H4 (cell line): ENCODE data around the gene PRUNE2. TPM values are rescaled to one million over a fixed set of nuclear protein-coding genes. Genes with fewer than 3 reads are reported as not detected.
A peak's percentile ranks its signal among the peaks of the same experiment; 100 is the strongest.
"Not testable (repeated sequence)": the region's sequence is repeated elsewhere in the genome, so short reads cannot be mapped to it uniquely, and the experiment has no call there.

ENCODE experiments used
- DNase-seq: peaks from one replicate; pipeline ENCODE4 v3.0.0-alpha.2; 2015; ENCODE audit warnings: low spot score
- total RNA-seq: library from RNA; depleted of rRNA; stranded (reverse); fragments of >200 nt; shearing (Covaris generic); gene quantifications from 2 replicates; pipeline ENCODE4 v1.2.3, GENCODE V29; 2014

Gene PRUNE2
- total RNA-seq, 1 experiment from 2014 or later: 3.9 TPM

DNA sequence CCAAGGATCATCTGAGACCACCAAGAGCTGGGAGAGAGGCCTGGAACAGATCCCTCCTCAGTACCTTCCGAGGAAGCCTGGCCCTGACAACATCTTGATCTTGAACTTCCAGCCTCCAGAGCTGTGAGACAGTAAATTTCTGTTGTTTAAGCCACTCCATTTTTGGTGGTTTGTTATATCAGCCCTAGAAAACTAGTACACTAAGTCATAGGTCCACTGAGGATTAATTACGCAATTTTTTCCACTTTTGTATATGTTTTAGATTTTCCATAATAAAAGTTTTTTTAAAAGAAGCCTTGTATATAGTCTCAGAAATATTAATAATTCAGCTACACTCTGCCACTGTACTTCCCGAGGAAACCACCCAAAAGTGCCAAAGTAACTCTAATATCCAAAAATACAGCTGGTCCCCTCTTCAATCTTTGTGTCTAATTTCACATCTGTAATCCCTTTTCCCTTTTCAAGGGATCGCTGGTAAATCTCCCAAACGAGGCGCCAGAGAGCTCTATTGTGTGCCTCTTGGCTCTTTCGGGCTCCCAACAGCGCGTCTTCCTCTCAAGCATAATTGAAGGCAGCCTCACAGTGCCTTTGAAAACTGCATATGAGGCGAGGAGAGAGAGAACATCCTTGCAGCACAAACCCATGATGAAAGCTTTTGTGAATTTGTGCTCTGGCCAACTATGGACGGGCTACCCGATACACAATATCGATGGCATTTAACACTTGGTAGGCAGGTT, 32.7 kb downstream of the PRUNE2 start:
- DNase-seq: no peak

DNA sequence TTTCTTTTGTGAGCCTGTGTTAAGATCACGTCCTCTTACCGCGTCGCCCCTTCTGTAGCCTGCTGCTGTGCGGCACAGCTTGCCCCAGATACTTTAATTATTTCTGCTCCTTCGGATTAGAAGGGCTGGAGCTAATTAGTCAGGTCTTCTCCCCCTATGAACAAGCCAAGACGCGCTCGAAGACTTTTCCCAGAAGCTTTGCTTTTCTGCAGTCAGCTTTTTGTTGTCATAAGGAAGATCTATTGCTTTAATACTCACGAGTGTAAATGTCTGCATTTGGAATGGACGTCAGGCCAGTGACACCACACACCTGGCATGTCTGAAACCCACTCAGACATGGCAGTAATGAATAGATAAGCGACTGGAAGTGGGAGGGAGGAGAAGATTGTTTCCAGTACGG, 37.0 kb downstream of the PRUNE2 start:
- no peak for DNase-seq

DNA sequence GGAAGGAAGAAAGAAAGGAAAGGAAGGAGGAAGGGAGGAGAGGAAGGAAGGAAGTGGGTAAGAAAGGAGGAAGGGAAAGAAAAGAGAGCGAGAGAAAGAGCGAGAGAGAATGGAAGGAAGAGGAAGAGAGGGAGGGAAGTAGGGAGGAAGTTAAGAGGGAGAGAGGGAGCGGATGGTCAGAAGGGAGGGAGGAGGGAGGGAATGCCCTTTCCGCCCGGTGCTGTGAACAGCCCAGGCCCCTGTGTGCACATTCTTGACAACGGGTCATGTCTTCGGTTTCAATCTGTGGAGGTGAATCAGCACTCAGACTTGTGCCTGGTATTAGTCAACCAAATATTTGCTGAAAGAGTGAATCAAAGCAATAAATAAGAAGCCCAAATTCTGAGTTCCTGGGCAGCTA, 39.2 kb downstream of the PRUNE2 start:
- DNase-seq: peak; percentile 66

DNA sequence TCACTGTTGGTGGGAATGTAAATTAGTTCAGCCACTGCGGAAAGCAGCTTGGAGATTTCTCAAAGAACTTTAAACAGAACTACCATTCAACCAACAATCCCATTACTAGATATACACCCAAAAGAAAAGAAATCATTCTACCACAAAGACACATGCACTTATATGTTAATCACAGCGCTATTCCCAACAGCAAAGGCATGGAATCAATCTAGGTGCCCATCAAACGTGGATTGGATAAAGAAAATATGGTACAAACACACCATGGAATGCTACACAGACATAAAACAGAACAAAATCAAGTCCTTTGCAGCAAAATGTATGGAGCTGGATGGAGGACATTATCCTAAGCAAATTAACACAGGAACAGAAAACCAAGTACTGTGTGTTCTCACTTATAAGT, 42.1 kb downstream of the PRUNE2 start:
- no peak for DNase-seq

DNA sequence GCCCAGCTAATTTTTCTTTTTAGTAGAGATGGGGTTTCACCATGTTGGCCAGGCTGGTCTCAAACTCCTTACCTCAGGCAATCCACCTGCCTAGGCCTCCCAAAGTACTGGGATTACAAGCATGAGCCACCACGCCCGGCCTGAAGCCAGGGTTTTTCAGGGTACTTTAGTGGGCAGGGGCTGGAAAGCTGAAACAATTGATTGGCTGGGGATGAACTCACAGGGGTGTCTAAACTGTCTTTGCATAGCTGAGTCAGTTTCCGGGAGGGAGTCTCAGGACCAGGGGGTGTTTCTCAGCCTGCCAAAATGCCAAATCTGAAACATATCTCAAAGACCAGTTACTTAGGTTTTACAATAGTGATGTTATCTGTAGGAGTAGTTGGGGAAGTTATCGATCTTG, 46.1 kb downstream of the PRUNE2 start:
- no peak for DNase-seq

DNA sequence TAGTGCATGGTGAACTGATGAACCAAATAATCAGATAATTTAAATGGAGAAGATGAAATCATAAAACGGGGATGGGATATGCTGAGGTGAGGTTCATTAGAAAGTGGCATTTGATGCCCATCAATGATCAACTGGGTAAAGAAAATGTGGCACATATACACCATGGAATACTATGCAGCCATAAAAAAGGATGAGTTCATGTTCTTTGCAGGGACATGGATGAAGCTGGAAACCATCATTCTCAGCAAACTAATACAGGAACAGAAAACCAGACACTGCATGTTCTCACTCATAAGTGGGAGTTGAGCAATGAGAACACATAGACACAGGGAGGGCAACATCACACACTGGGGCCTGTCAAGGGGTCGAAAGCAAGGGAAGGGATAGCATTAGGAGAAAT, 47.7 kb downstream of the PRUNE2 start:
- DNase-seq: not testable (repeated sequence)

DNA sequence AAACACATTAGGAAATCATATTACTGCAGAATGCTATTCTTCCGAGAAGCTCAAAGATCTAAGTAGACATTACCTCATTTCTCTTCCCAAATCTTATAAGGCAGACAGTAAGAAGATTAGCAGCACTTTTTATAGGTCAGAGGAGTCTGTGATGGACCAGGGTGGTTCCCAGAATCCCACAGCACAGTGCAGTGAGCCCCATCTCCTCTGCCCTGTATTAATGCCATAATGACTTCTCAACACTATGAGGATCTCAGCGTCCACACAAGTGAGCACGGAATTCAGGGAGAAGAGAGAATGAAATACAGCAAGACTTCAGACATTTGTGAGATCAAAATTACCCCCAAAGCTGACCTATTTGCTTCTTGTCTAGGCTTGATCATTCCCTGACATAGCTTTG, 49.9 kb downstream of the PRUNE2 start:
- no peak for DNase-seq

DNA sequence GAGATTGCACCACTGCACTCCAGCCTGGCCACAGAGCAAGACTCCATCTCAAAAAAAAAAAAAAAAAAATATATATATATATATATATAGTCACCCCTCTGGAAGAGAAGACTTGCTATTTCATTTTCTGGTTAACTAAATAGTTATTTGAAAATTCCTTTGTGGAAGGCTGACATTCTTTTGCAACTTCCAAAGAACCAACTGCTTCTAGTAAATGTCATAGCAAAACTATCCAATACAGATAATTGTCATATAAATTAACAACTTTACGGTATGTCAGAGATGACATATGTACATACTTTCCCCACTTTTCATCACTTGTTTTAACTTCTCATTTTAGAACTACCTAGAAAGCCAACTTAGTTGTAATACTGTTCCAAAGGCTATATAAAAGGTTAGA, 50.9 kb downstream of the PRUNE2 start:
- no peak for DNase-seq

DNA sequence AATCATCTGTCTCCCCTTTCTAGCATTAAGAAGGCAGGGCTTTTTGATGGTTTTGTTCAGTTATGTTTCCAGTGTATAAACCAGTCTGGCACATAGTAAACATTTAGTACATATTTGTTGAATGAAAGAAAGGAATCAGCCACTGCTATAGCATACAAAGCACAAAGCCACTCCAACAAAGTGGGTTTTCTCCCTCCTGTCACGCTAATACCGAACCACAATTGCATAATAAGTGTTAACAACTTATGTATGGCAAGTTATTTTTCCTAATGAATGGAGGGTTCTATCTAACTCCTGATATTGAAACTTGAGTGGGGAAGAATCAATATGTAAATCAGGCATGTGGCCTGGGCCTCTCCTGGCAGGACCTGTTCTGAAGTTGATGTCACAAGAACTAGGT, 53.9 kb downstream of the PRUNE2 start:
- no peak for DNase-seq

- DNase-seq: no peak
Measured at GRCh38 chr9:76846297-76846696, 59.6 kb downstream of the PRUNE2 start.

GRCh38 chr9:76845254-76845653, 60.7 kb downstream of the PRUNE2 start:
- no peak for DNase-seq

GRCh38 chr9:76835571-76836283, 70.2 kb downstream of the PRUNE2 start:
- DNase-seq: peak; percentile 92

DNA sequence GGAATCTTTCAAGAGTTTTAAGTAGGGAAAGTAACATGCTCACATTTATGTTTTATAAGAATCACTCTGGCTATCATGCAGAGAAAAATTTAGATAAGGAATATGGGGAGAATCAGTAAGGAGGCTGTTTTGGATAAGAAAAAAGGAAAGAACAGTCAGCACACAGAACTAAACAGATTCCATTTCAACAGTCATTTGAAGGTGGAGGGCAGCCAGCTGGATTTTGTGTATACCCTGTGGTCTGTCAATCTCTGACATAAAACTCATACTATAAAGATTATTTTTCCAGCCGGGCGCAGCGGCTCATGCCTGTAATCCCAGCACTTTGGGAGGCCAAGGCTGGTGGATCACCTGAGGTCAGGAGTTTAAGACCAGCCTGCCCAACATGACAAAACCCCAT, 77.5 kb downstream of the PRUNE2 start:
- DNase-seq: no peak

DNA sequence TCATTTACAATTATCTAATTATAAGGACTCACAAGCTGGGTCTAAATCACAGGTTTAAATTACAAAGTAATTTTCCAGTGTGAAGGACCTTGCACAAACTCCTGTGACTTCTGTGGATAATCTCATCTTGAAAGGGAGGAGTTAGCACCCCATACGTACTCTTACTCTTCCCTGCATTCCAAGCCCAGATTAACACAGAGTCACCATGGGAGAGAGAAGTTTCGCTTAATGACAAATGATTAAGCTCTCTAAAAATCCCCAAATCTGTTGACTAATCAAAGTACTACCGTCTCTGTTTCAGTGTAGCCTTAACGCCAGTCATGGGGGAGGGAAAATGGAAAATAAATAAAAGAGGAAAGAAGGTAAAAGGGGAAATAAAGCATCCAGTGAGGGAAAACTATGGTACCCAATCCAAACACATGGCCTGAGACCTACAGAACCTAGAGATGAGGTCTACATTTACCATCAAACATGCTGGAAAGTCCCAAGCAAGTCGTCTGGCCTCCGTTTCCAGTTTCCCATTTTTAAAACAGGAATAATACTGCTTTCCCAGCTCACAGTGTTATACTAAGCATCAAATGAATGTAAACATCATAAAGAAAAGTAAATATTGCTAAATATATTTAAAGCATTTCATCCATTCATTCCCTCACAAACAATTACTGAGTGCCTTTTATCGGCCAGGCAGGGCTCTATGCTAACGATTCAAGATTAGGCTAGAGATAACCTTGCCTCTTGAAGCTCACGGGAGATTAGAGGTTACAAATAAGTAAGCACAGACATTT, 78.4 kb downstream of the PRUNE2 start:
- DNase-seq: no peak

DNA sequence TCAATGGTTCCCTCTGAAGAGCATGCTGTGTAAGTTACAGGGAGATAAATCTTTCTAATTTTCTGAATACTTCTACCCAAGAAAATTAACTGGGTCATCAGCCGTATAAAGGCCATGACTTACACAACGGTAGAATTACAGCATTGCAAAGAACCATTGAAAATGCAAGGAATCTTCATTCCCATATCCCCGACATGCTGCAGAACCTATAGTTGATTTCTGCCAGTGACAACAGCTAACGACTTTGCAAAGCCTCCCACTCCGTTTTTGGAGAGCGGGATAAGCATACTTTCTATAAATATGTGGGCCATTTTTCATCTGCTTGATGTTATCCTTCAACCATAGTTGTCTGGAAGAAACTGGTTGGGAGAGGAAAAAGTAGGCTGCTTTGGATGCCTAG, 85.5 kb downstream of the PRUNE2 start:
- no peak for DNase-seq

DNA sequence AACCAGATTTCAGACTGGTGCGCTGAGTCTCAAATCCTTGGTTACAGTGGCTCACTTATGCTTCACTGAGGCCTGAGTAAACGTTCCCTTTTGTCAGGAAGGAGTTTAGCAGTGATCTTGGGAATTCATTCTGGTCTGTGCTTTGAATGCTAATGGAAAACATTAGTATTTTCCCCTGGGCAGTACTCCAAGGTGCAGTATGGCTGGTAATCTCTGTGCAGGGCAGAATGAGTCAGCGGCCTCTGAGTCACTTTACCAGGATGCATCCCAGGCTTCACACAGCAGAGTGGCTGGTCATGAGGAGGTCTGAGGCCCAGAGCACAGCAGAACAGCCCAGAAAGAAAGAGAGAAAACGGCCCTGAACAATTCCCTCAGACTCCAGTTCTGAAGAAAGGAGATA, 87.6 kb downstream of the PRUNE2 start:
- DNase-seq: peak; percentile 96

- DNase-seq: peak; percentile 87
Measured at GRCh38 chr9:76817489-76817888, 88.4 kb downstream of the PRUNE2 start.

GRCh38 chr9:76812591-76812990, 93.3 kb downstream of the PRUNE2 start:
- no peak for DNase-seq

GRCh38 chr9:76810377-76810957, 95.4 kb downstream of the PRUNE2 start:
- peak; percentile 68 for DNase-seq

DNA sequence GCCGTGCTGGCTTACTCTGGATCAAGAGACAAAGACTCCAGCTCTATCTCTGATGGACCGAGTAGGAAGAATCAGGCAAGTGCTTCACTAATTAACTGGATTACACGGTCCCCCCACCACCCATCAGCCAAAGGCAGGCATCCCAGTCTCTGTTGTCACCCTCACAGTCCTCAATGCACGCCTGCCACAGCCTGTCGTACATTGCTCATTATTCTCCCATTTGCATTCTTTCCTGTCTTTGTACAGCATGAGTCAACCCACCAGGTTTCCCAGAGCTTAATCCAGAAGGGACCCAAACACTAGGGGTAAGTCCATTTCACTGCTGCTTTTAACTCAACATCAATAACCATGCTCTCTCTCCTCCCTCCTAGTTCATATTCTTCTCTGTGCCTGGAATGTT, 97.3 kb downstream of the PRUNE2 start:
- DNase-seq: no peak

DNA sequence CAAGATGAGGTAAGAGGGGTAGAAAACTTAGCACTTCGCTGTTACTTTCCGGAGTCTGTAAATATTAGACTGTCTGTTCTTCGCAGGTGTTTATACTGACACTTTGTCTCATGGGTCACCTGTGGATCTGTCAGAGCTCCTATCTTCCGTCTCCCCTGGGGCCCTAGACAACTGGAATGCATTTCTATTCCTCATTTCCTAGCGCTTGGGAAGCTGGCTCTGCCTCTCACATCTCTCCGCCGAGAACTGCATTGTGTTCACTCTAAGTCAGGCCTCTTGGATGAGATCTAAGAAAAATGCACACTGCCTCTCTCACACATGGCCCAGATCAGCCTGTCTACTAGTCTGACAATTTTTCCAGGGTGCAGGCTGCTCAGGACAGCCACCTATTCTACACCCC, 102.2 kb downstream of the PRUNE2 start:
- DNase-seq: no peak

DNA sequence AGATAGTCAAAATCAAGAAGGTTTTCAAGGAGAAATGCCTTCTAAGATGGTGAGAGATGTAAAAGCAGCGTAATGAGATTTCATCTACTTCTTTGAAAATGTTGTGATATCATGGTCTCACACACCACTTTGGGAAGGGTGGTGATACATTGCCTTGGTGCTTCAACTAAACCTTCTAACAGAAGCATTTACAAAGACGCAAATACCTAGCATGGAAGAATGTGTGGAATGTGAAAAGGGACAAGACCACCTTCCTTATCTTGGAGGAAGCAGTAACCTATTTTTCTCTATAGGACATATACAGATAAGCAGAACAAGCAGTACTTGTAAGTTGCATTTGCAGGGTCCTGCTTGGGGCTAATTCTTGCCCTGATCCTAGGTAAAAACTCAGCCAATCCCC, 102.8 kb downstream of the PRUNE2 start:
- DNase-seq: no peak
